GM19023 (cell line): ENCODE measurements around the gene ADIRF.
"Not testable (repeated sequence)": the region's sequence is repeated elsewhere in the genome, so short reads cannot be mapped to it uniquely, and the experiment has no call there.

Experiments
- ATAC-seq: cut with Tn5 transposase; IDR thresholded peaks from one replicate; pipeline ENCODE4 v1.9.1; 2021; ENCODE audit warnings: mild to moderate bottlenecking, moderate library complexity; ENCODE audit not compliant: unreplicated experiment

ADIRF gene

GRCh38 chr10:86976362-86977056 is 8.2 kb downstream of the ADIRF start:
- ATAC-seq: no peak

DNA sequence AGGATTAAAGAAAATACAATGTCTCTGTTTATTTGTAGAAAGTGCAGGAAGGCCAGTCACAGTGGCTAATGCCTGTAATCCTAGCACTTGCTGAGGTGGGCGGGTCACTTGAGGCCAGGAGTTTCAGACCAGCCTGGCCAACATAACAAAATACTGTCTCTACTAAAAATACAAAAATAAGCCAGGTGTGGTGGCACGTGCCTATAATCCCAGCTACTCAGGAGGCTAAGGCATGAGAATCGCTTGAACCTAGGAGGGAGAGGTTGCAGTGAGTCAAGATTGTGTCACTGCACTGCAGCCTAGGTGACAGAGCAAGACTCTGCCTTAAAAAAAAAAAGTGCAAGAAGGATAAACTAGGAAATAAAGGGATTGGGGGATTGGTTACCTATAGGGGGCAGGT is 10.2 kb downstream of the ADIRF start:
- not testable (repeated sequence) for ATAC-seq

DNA sequence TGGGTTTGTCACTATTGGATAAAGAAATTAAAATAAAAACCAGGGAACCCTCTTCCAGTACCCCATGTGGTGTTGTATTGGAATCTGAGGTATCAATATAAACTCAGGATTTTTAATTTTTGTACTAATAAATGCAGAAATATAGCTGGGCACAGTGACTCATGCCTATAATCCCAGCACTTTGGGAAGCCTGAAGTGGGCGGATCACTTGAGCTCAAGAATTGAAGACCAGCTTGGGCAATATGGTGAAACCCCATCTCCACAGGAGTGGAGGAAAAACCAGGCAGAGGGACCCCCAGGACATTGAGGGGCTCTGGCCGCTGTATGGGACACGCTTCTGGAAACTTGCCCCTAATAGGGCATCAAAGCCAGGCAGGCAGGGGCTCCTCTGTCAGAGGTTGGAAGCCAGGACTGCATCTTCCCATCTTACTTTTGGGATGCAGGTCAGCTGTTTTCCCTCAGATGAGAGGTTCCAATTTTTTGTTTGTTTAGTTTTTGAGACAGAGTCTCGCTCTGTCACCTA is 11.1 kb downstream of the ADIRF start:
- ATAC-seq: no peak

DNA sequence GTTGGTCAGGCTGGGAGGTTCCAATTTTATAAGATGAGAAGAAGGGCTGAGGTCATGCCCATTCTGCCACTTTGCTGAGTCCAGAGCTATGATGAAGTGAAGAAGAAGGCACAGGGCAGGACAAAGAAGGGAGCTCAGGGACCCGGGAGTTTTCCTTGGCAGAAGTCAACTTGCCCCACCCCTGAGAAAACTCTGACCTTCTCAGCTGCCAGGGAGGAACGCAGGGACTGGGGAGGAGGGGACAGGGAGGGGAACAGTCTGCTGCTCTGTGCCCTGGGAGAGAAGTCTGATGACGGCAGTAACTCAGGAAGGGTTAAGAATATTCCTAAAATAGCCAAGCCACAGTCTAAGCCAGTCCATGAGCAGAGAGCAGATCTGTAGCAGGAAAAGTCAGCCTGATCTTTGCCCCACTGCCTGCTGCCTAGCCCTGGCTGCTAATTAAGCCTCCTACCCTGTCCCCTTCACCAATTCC is 11.7 kb downstream of the ADIRF start:
- ATAC-seq: no peak

GRCh38 chr10:86981020-86981419 is 12.7 kb downstream of the ADIRF start:
- not testable (repeated sequence) for ATAC-seq

DNA sequence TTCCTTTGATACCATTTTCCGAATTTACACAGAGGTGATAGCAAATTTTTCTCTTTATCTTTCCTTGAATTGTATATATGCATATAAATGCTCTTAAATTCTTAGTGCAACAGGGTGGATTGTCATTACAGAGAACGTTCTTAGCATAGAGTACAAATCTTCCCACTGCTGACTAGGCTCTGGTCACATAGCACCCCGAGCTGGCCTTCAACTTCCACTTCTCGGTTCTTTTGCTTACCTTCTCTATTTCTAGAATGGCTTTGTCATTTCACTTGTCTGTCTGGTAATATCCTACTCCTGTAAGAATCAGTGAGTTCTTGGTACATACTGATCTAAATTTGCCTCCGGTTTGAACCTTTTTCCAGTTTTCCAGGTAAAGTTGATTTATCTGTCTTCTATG is 13.4 kb downstream of the ADIRF start:
- no peak for ATAC-seq

GRCh38 chr10:86984498-86984897 is 16.2 kb downstream of the ADIRF start:
- not testable (repeated sequence) for ATAC-seq

DNA sequence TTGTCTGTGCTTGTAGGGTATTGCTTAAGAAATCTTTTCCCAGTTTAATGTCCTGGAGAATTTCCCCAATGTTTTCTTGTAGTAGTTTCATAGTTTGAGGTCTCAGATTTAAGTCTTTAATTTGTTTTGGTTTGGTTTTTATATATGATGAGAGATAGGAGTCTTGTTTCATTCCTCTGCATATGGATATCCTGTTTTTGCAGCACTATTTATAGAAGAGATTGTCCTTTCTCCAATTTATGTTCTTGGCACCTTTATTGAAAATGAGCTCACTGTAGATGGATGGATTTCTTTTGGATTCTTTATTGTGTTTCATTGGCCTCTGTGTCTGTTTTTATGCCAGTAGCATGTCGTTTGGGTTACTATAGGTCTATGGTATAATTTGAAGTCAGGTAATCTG is 20.2 kb downstream of the ADIRF start:
- ATAC-seq: no peak

- ATAC-seq: not testable (repeated sequence)
These were observed 23.1 kb downstream of the ADIRF start for GRCh38 chr10:86991362-86991761.

DNA sequence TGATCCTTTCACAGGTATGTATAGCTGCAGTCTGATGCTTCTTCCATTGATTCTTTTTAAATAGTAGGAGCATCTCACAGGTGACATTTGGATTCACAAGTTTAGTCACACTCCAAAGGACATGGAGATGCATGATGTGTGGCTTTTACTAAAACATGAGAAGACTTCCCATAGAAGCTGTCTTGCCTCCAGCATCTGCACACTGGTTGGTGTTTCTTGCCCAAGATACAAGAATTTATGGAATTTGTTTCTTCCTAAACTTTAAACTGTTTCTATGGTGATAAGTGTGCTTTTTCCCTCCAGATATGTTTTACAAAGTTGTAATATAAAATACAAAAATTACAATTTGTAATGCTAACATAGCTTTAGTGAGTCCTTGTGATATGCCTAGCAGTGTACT is 24.2 kb downstream of the ADIRF start:
- no peak for ATAC-seq

DNA sequence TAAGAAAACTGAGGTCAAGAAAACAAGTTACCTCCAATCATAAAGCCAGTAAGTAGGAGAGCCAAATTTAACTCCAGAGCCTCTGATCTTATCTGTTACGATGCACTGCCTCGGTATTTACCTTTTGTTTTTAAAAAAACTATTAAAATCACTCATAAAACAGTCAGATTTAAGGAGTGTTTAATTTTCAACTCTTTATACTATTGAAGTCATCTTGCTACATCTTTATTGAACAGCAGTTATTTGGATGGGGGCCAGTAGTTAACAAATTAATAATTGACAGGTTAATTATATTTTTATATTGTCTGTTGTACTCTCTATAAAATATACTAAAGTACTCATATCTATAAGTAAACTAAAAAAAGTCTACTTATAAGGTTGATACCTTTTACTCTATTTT is 24.6 kb downstream of the ADIRF start:
- ATAC-seq: no peak

DNA sequence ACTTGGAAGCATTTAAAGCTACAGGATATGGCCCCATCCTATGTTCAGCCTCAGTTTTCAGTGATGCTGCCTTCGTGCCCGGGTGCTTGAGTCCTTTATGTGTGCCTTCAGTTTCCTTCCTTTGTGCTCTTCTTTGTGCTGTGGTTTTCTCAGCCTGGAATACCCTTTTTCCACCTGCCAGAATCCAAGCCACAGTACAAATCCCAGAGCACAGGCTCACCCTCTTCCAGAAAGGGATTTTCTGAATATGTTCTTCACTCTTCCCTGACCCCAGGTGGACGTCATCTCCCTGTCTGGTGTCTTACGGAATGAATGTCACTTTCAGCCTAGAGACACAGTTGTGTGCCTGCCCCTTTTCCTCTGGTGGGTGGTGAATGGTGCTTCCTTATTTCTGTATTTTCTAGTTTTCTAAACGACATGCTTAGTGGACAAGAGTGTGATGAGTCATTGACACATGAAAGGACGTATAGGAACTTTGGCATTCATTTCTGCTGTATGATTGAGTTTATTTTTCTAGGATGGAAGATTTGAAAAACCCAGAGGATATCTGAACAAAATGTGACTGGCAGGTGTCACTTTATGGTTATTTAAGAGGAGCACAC is 31.6 kb downstream of the ADIRF start:
- not testable (repeated sequence) for ATAC-seq

DNA sequence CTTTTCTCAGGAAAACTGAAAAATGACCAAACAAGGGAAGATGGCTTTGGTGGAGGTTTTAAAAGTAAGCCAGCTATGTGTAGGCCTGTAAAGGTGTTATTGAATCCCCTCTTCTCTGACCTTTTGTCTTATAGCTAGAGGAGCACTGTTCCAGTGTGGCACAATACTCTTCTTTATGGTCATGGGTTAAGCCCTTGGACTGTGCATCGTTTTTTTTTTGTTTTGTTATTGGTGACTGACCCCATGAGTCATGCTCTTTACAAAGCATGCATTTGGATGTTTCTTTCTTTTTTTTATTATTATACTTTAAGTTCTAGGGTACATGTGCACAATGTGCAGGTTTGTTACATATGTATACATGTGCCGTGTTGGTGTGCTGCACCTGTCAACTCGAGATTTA is 32.2 kb downstream of the ADIRF start:
- ATAC-seq: no peak

GRCh38 chr10:87007124-87007523 is 38.8 kb downstream of the ADIRF start:
- ATAC-seq: not testable (repeated sequence)

DNA sequence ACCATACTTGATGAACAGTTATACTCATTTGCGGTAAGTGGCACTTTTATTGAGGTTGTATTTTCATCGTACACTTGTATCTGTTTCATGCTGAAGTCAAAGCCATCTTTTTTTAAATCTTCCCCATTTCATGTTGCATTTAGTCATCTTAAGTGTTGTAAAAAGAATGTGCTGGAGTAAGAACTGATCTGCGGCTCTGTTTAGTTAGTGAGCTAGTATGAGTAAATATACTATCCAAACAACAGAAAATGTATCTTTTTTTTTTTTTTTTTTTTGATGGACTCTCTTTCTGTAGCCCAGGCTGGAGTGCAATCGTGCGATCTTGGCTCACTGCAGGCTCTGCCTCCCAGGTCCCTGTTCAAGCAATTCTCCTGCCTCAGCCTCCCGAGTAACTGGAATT is 39.4 kb downstream of the ADIRF start:
- not testable (repeated sequence) for ATAC-seq

- not testable (repeated sequence) for ATAC-seq
These were observed 40.0 kb downstream of the ADIRF start for GRCh38 chr10:87008303-87008702.

DNA sequence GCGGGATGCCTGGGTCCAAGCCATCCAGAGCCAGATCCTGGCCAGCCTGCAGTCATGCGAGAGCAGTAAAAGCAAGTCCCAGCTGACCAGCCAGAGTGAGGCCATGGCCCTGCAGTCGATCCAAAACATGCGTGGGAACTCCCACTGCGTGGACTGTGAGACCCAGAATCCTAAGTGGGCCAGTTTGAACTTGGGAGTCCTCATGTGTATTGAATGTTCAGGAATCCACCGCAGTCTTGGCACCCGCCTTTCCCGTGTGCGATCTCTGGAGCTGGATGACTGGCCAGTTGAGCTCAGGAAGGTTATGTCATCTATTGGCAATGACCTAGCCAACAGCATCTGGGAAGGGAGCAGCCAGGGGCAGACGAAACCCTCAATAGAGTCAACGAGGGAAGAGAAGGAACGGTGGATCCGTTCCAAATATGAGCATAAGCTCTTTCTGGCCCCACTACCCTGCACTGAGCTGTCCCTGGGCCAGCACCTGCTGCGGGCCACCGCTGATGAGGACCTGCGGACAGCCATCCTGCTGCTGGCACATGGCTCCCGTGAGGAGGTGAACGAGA is 40.9 kb downstream of the ADIRF start:
- not testable (repeated sequence) for ATAC-seq

- ATAC-seq: not testable (repeated sequence)
These were observed 45.2 kb downstream of the ADIRF start for GRCh38 chr10:87013528-87013927.

DNA sequence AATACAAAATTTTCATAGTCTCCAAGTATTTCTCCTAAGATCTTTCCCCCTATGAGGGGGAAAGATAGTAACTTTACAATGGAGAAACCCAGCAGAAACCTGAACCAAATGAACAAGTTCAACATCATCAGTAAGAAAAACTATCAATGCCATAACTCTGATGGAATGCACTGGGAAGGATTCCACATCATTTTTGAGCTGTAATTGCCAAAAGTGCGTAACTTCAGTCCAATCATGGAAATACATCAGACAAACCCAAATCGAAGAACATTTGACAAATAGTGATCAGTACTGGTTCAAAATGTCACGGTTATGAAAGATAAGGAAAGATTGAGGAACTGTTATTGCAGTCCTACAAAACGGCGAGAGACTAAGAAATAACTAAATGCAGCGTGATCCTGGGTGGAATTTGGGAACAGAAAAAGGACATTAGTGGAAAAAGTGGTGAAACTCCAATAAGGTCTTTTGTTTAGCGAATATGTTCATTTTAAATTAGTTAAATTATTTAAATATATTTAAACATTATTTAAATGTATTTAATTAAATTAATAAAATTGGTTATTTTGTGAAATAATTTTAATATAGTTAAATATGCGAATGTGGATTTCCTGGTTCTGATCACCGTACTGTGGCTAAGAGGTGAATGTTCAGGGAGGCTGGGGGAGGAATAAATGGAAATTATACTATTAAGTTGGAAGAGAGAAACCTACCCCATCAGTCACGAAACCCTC is 46.9 kb downstream of the ADIRF start:
- not testable (repeated sequence) for ATAC-seq

- not testable (repeated sequence) for ATAC-seq
These were observed 49.8 kb downstream of the ADIRF start for GRCh38 chr10:87018127-87018526.

DNA sequence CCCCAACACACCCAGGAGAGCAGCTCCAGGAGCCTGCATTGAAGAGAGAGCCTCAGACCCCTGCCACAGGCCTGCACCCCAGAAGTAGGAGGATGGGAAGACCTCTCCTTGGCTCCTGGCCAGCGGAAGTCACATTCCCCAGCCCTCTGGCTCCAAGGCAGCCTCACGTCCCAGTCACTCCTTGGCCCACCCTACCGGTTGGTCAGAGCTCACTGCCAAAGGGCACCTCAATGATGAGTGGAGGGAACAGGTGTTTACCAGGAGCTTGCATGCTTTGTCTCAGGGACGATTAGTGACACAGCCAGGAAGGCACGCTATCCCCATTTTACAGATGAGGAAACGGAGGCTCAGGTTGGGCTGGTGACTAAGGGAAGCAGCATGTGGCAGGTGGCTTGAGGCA is 50.8 kb downstream of the ADIRF start:
- ATAC-seq: not testable (repeated sequence)
